ENCODE measurements around the gene IGLL1.

Gene IGLL1

GRCh38 chr22:23555118-23555517, 25.0 kb downstream of the IGLL1 start:
- no peaks in the 10 kb centered on the region for H3K9me2 ChIP-seq (replicated peaks; ENCODE audit: control insufficient read depth, low read length)
- no peaks in the 10 kb centered on the region for H3K9me3 ChIP-seq (ENCODE audit: control insufficient read depth, insufficient read depth, low read length)
- no peaks in the 10 kb centered on the region for H4K20me1 ChIP-seq (ENCODE audit: control insufficient read depth, insufficient read depth, low read depth, low read length)
- H3K4me3 ChIP-seq (ENCODE audit: low read length), result no peak overlapping the region
- no peaks in the 10 kb centered on the region for H3K36me3 ChIP-seq (ENCODE audit: control insufficient read depth, low read length)
- H3K4me2 ChIP-seq (ENCODE audit: low read length), result no peak overlapping the region
- H3F3A ChIP-seq (ENCODE audit: control insufficient read depth, insufficient read depth), result no peaks in the 10 kb centered on the region
- H3K27ac ChIP-seq (ENCODE audit: low read depth, low read length), result no peak overlapping the region
- TF ChIP-seq EZH2phosphoT487 (IDR thresholded peaks at IDR 0.05; ENCODE audit: borderline replicate concordance, low read length), result no peak
- no peak for TF ChIP-seq CTCF (IDR thresholded peaks at IDR 0.05; ENCODE audit: low read depth, low read length, poor library complexity, severe bottlenecking)
- no peaks in the 10 kb centered on the region for H3K4me1 ChIP-seq (ENCODE audit: control insufficient read depth, low read length)
- H3K27me3 ChIP-seq (ENCODE audit: control insufficient read depth, low read length), result no peaks in the 10 kb centered on the region
- no peaks in the 10 kb centered on the region for H3K79me2 ChIP-seq (ENCODE audit: control insufficient read depth, low read length)

GRCh38 chr22:23553924-23554870, 25.9 kb downstream of the IGLL1 start:
- Histone ChIP-seq H3K9me2 (replicated peaks; ENCODE audit: control insufficient read depth, low read length) (no peaks in the 10 kb centered on the region), H3F3A (ENCODE audit: control insufficient read depth, insufficient read depth) (no peaks in the 10 kb centered on the region), H4K20me1 (ENCODE audit: control insufficient read depth, insufficient read depth, low read depth, low read length) (no peaks in the 10 kb centered on the region), H3K27me3 (ENCODE audit: control insufficient read depth, low read length) (no peaks in the 10 kb centered on the region), H3K4me3 (ENCODE audit: low read length) (no peak overlapping the region), H3K27ac (ENCODE audit: low read depth, low read length) (no peak overlapping the region), H3K36me3 (ENCODE audit: control insufficient read depth, low read length) (no peaks in the 10 kb centered on the region), H3K4me1 (ENCODE audit: control insufficient read depth, low read length) (no peaks in the 10 kb centered on the region), H3K79me2 (ENCODE audit: control insufficient read depth, low read length) (no peaks in the 10 kb centered on the region), H3K9me3 (ENCODE audit: control insufficient read depth, insufficient read depth, low read length) (no peaks in the 10 kb centered on the region), H3K4me2 (ENCODE audit: low read length) (no peak overlapping the region)
- TF ChIP-seq EZH2phosphoT487 (IDR thresholded peaks at IDR 0.05; ENCODE audit: borderline replicate concordance, low read length) (no peak), CTCF (IDR thresholded peaks at IDR 0.05; ENCODE audit: low read depth, low read length, poor library complexity, severe bottlenecking) (no peak)

- TF ChIP-seq CTCF (IDR thresholded peaks at IDR 0.05; ENCODE audit: low read depth, low read length, poor library complexity, severe bottlenecking) (no peak), EZH2phosphoT487 (IDR thresholded peaks at IDR 0.05; ENCODE audit: borderline replicate concordance, low read length) (no peak)
- Histone ChIP-seq H3K9me2 (replicated peaks; ENCODE audit: control insufficient read depth, low read length) (no peaks in the 10 kb centered on the region), H3K79me2 (ENCODE audit: control insufficient read depth, low read length) (no peaks in the 10 kb centered on the region), H3K27me3 (ENCODE audit: control insufficient read depth, low read length) (no peaks in the 10 kb centered on the region; the same call in 1 of the 2 replicates), H3K36me3 (ENCODE audit: control insufficient read depth, low read length) (no peaks in the 10 kb centered on the region), H3K9me3 (ENCODE audit: control insufficient read depth, insufficient read depth, low read length) (no peaks in the 10 kb centered on the region), H3F3A (ENCODE audit: control insufficient read depth, insufficient read depth) (no peaks in the 10 kb centered on the region), H4K20me1 (ENCODE audit: control insufficient read depth, insufficient read depth, low read depth, low read length) (no peaks in the 10 kb centered on the region), H3K4me2 (ENCODE audit: low read length) (no peak overlapping the region), H3K4me3 (ENCODE audit: low read length) (no peak overlapping the region), H3K27ac (ENCODE audit: low read depth, low read length) (no peak overlapping the region), H3K4me1 (ENCODE audit: control insufficient read depth, low read length) (no peaks in the 10 kb centered on the region)
Observed at GRCh38 chr22:23553438-23553837, 26.7 kb downstream of the IGLL1 start.

All from DOHH2 (cell line).